GM19324 (cell line): ENCODE data around the gene CLASP1.
"Not testable (repeated sequence)": the region's sequence is repeated elsewhere in the genome, so short reads cannot be mapped to it uniquely, and the experiment has no call there.

Experiments
- ATAC-seq: cut with Tn5 transposase; IDR thresholded peaks from one replicate; pipeline ENCODE4 v1.9.1; 2021; ENCODE audit warnings: mild to moderate bottlenecking, moderate library complexity; ENCODE audit not compliant: unreplicated experiment, low FRiP score

CLASP1 gene

GRCh38 chr2:121303531-121304263 lies 345.6 kb downstream of the CLASP1 start:
- no peak for ATAC-seq

DNA sequence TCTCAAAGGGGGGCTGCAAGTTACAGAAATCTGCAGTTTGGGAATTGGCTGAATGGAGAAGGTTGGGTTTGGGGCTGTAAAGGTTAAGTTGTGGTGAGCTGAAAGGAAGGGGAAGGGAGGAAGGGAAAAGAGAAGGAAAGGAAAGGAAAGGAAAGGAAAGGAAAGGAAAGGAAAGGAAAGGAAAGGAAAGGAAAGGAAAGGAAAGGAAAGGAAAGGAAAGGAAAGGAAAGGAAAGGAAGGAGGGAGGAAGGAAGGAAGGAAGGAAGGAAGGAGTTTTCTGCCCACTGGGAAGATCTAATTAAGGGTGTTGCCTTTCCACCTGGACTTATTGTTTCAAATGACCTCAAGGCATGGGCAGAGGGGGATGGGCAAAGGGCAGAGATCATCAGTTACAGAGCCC lies 348.1 kb downstream of the CLASP1 start:
- not testable (repeated sequence) for ATAC-seq

DNA sequence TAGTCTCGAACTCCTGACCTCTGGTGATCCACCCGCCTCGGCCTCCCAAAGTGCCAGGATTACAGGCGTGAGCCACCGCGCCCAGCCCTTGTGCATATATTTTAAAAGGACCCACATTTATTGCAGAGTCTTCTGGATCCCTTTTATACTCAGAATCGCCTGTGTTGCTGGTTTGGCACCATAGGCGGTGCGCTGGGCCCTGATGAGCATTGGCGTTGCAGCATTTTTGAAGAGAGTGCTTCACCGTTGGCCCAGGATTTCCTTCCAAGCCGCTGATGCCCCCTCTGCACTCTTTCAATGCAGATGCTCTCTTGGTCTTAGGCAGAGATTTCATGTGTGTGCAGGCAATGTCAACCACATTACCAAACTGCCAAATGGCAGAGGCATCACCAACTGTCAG lies 350.8 kb downstream of the CLASP1 start:
- ATAC-seq = no peak

- ATAC-seq = not testable (repeated sequence)
Measured at GRCh38 chr2:121297866-121298265, 351.4 kb downstream of the CLASP1 start.

GRCh38 chr2:121297217-121297830 lies 351.9 kb downstream of the CLASP1 start:
- ATAC-seq = no peak

- ATAC-seq = no peak
Measured at GRCh38 chr2:121295911-121296650, 353.2 kb downstream of the CLASP1 start.

- ATAC-seq = no peak
Measured at GRCh38 chr2:121294881-121295840, 354.1 kb downstream of the CLASP1 start.

- ATAC-seq = no peak
Measured at GRCh38 chr2:121293450-121294325, 355.6 kb downstream of the CLASP1 start.

DNA sequence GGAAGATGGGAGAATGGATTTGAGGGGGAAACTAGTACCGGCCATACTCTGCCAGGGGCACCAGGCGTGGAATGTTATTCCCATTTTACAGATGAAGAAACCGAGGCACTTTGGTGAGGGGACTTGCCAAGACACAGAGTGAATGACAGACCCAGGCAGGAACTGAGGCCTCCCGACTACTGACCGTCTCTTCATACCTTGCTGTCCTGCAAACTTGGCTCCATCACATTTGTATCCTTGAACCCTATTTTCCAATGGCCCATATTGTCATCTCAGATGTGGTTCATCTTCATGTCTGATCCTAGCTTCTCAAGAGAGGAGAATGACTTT lies 358.0 kb downstream of the CLASP1 start:
- no peak for ATAC-seq

GRCh38 chr2:121289271-121289670 lies 360.0 kb downstream of the CLASP1 start:
- no peak for ATAC-seq

DNA sequence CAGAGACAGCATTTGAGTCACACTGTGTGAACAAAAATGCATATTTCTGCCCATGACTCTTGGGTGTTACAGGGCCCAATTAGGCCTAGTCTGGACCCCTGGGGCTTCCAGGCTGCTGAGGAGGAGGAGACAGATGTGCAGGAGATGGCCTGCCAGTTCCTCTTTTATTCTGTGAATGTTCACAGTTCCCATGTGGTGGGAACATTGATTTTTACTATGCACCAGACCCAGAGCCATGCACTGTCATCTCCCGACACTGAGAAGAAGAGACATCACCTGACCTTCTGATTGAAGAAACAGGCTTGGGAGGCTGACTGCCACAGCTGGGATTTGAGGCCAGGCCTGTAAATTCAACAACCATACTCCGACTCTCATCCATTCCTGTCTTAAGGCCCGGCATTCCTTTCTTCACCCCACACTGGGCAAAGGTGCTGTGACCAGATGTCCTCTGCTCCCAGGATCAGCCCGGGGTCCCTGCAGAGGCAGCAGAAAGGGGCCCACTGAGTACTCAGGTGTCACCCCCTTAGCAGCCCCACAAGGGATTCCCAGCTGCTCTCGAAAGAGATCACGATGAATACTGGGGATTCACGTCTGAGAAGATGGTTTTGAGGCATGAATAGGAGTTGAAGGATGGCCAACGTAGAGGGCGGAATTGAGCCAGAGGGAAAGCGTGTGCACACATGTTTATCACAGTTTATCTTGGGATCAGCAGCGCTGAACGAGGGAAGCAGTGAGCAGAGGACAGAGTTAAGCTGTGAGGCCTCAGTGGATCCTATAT lies 360.6 kb downstream of the CLASP1 start:
- ATAC-seq = no peak

- no peak for ATAC-seq
Measured at GRCh38 chr2:121287956-121288355, 361.3 kb downstream of the CLASP1 start.
